Measurements from ENCODE around the gene ZNF664. TPM values are rescaled to one million over a fixed set of nuclear protein-coding genes. Genes with fewer than 3 reads are reported as not detected.

Gene ZNF664
- total RNA-seq, 3 donors from 2014 or later, result 101 to 132 (median 101) TPM

DNA sequence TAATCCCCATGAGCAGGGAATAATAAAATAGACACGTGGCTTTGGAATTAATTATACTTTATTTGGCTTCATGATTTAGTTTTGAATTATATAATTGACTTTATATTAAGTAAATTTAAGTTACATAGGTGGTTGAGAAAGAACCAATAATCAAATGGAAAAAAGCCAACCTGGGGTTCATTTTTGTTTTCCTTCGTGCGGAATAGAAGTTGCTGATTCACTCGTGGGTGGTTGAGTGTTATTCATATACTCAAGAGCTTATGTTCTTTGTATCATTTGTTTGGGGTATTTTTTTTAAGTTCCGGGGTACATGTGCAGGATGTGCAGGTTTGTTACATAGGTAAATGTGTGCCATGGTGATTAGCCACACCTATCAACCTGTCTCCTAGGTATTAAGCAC, 58.0 kb downstream of the ZNF664 start:
- H3K36me3 ChIP-seq (ENCODE audit: low read depth), result no peaks in the 10 kb centered on the region
- no peak overlapping the region for H3K4me3 ChIP-seq
- ATAC-seq, result no peak
- intact Hi-C loops (cut with DNase I, micrococcal nuclease), result no loop called here
- no peak for DNase-seq
- H3K4me1 ChIP-seq (ENCODE audit: low read depth), result no peaks in the 10 kb centered on the region
- TF ChIP-seq, protein P1, sequence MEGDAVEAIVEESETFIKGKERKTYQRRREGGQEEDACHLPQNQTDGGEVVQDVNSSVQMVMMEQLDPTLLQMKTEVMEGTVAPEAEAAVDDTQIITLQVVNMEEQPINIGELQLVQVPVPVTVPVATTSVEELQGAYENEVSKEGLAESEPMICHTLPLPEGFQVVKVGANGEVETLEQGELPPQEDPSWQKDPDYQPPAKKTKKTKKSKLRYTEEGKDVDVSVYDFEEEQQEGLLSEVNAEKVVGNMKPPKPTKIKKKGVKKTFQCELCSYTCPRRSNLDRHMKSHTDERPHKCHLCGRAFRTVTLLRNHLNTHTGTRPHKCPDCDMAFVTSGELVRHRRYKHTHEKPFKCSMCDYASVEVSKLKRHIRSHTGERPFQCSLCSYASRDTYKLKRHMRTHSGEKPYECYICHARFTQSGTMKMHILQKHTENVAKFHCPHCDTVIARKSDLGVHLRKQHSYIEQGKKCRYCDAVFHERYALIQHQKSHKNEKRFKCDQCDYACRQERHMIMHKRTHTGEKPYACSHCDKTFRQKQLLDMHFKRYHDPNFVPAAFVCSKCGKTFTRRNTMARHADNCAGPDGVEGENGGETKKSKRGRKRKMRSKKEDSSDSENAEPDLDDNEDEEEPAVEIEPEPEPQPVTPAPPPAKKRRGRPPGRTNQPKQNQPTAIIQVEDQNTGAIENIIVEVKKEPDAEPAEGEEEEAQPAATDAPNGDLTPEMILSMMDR (IDR thresholded peaks at IDR 0.05), result no peak
- H3K9me3 ChIP-seq, result no peaks in the 10 kb centered on the region

DNA sequence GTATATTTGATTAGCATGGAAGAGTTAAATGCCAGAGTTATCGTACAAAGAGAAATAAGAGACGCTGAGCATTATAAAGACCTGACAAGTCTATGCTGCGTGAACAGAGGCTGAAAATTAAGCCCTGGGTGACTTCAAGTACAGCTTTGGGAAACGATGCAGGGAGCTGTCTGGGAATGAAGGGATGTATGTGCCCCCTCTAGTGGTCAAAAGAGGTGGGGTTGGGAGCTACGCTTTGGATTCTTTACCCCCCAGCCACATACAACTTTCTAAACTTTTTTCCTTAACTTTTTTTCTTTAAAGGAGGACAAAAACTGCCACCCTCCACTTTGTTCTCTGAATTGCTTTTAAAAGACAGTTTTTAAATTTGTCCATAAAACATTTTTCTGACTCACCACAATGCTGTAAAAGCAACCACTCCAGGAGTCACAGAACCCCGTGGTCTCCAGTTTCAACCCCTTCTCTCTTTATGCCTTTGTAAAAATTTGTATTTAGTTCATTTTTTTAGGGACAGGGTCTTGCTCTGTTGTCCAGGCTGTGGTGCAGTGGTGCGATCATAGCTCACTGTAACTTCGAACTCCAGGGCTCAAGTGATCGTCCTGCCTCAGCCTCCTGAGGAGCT, 59.4 kb downstream of the ZNF664 start:
- Histone ChIP-seq H3K4me3 (no peak overlapping the region), H3K36me3 (ENCODE audit: low read depth) (no peaks in the 10 kb centered on the region), H3K9me3 (no peaks in the 10 kb centered on the region), H3K4me1 (ENCODE audit: low read depth) (no peaks in the 10 kb centered on the region)
- DNase-seq, result peak in 1 of 3 donors; percentile 71
- intact Hi-C loops (cut with DNase I, micrococcal nuclease), result no loop called here
- TF ChIP-seq, protein P1 (IDR thresholded peaks at IDR 0.05), result peak; percentile 58
- ATAC-seq, result peak; percentile 73

DNA sequence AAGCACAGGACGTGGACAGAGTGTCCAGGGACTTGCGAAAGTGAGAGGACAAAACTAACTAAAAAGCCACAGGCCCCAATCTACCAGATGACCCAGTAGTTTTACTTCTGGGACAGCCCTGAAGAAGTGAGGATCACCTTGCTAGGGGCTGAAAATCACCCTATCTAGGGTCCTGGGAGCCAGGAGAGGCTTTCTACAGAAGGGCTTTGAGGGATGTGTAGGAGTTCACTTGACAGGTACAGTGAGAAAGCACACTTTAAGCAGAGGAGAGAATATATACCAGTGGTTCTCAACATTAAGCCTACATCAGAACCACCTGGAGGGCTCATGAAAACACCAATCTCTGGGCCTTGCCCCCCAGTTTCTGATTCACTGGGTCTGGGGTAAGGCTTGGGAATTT, 60.8 kb downstream of the ZNF664 start:
- TF ChIP-seq, protein P1 (IDR thresholded peaks at IDR 0.05), result no peak
- H3K4me1 ChIP-seq (ENCODE audit: low read depth), result no peaks in the 10 kb centered on the region
- intact Hi-C loops (cut with DNase I, micrococcal nuclease), result no loop called here
- no peaks in the 10 kb centered on the region for H3K36me3 ChIP-seq (ENCODE audit: low read depth)
- no peak for DNase-seq
- no peak overlapping the region for H3K4me3 ChIP-seq
- ATAC-seq, result no peak
- H3K9me3 ChIP-seq, result no peaks in the 10 kb centered on the region

DNA sequence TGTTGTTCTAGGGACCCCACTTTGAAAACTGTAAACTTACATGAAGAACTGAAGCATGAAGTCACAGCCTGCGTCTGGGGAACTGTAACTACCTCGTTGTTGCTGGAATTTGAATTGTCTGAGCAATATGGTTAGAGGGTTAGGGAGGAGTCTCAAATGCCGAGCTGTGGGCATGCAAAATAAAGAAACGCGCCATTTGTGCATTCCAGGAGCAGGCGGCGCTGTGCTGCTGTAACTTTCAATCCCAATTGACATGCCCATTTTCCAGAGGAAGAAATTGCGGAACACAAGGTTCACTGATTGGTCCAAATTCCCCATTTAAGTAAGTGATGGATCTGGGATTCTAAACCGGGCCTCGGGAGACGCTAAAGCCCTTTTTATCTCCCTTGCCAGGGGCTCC, 61.3 kb downstream of the ZNF664 start:
- H3K36me3 ChIP-seq (ENCODE audit: low read depth), result no peaks in the 10 kb centered on the region
- H3K9me3 ChIP-seq, result no peaks in the 10 kb centered on the region
- ATAC-seq (no peak), DNase-seq (no peak)
- no peaks in the 10 kb centered on the region for H3K4me1 ChIP-seq (ENCODE audit: low read depth)
- intact Hi-C loops (cut with DNase I, micrococcal nuclease), result no loop called here
- TF ChIP-seq, protein P1 (IDR thresholded peaks at IDR 0.05), result no peak
- no peak overlapping the region for H3K4me3 ChIP-seq

DNA sequence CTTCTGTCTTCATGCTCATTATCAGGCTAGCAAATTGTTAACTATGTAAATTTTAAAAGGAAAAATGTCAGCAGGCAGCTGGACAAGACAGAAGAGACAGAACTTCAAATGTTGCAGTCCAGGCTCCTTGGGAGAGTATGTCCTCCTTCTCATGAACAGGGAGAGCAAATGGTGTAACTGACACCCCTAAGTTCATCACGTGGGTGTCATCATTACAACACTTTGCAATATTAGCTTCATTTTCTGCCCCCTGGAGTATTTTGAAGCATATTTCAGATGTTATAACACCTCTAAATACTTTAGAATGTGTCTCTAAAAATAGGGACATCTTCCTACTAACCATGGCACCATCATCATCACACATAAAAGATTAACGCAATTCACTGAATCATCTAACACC, 62.1 kb downstream of the ZNF664 start:
- intact Hi-C loops (cut with DNase I, micrococcal nuclease), result loop anchor here in 1 of 2 donors (5.0 kb wide), 1 partner anchor 737 kb away; no protein-coding TSS in a partner anchor
- DNase-seq (no peak), ATAC-seq (no peak)
- no peaks in the 10 kb centered on the region for H3K4me1 ChIP-seq (ENCODE audit: low read depth)
- no peaks in the 10 kb centered on the region for H3K9me3 ChIP-seq
- no peak overlapping the region for H3K4me3 ChIP-seq
- no peaks in the 10 kb centered on the region for H3K36me3 ChIP-seq (ENCODE audit: low read depth)
- TF ChIP-seq, protein P1 (IDR thresholded peaks at IDR 0.05), result no peak
